Measurements from ENCODE around the gene BPIFB2. TPM values are rescaled to one million over a fixed set of nuclear protein-coding genes. Genes with fewer than 3 reads are reported as not detected.

The BPIFB2 gene
- total RNA-seq, 1 experiment from 2014 or later = not detected

DNA sequence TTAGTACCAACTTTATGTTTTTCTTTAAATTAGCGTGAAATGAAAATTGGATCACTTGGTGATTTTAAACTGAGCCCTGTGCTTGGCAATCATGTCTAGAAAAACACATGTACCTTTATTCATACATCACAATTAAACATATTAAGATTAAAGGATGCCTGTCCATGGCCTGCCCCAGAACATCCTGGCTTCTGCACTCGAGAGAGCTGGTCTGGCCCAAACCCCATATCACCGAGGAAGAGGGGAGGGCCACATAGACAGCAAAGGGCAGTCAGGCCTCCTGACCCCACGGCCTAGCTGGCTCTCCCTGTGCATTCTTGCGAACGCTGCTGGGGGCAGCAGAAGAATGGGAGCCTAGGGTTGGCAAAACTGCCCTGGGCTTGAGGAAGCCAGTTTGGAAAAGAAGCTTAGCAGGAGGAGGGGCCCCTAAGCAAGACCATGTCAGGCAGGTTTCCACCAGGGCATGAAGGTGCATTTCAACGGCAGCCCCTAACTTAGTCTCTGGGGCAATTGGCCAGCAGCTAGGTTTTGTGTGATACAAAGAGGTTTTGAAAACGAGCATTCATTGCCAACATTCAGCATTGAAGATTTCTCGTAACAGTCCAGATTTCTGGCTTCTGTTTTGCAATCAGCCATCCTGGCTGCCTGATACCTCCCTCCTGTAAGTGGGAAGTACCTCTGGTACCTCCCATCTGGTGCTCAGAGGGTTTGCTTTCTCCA is 54.8 kb downstream of the BPIFB2 start:
- no peak for DNase-seq
- Histone ChIP-seq H3K4me3 (ENCODE audit: insufficient read depth, low read depth, low read length) (no peak overlapping the region), H3K36me3 (replicated peaks; ENCODE audit: control insufficient read depth, insufficient read depth, low read length) (no peaks in the 10 kb centered on the region), H3K27me3 (ENCODE audit: control insufficient read depth, insufficient read depth, low read length) (no peaks in the 10 kb centered on the region)

DNA sequence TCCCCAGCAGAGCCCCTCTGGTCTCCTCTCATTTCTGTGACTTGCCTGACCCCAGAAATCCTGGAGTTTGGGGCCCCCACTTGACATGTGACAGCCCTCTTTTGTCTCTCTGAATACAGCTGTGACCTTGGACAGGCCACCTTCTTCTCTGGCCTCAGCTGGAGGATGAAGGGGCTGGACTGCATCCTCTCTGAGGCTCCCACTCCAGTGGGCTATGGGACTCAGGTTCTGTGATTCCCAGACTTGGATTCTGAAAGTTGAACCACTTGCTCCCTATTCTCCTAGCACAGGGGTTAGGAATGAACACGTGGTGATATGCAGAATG is 55.3 kb downstream of the BPIFB2 start:
- no peak overlapping the region for H3K4me3 ChIP-seq (ENCODE audit: insufficient read depth, low read depth, low read length)
- no peaks in the 10 kb centered on the region for H3K27me3 ChIP-seq (ENCODE audit: control insufficient read depth, insufficient read depth, low read length)

DNA sequence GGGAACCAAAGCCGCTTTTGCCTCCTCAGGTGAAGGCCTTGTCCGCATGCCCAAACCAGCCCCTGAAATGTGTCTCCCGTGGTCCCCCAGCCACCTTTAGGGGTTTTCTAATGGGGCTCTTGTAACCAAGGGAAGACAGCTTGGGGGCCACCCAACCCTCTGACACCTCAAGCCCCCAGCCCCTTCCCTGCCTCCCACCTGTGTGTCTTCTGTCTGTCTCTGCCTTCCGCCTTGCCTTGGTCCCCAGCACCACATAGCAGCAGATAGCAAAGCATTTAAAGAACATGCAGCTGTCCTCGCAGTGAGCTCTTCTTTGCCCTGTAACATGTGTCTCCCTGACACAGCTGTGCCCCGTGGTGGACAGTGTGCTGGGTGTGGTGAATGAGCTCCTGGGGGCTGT is 55.8 kb downstream of the BPIFB2 start:
- Histone ChIP-seq H3K36me3 (replicated peaks; ENCODE audit: control insufficient read depth, insufficient read depth, low read length) (no peaks in the 10 kb centered on the region), H3K4me3 (ENCODE audit: insufficient read depth, low read depth, low read length) (no peak overlapping the region), H3K27me3 (ENCODE audit: control insufficient read depth, insufficient read depth, low read length) (no peaks in the 10 kb centered on the region)
- DNase-seq = no peak

More for the DNA sequence above, 55.3 kb downstream of the BPIFB2 start:
- H3K36me3 ChIP-seq (replicated peaks; ENCODE audit: control insufficient read depth, insufficient read depth, low read length) = no peaks in the 10 kb centered on the region
- no peak for DNase-seq

DNA sequence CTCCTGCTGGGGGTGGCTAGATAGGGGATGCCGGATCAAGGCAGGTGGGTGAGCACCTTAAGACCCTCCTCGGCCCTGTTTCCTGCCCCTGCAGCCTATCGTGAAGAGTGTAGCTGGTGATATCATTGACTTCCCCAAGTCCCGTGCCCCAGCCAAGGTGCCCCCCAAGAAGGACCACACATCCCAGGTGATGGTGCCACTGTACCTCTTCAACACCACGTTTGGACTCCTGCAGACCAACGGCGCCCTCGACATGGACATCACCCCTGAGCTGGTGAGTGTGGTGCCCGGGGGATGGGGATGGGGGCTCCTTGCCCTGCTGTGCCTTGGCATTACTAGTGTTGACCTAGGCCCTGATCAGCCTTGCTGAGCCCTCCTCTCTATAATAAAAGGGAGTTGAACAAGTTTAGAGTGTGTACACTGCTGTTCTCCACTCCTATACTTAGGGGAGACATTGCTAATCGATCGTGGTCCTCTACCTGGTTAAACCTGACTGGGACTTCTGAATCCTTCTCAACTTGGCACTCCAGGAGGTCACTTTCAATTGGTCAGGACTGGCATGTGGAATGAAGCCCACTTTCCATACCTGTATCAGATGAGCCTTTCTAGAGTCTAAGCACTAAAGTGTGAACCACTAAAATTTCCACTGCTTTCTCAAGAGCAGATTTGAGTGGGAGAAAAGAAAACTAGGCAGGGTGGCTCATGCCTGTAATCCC is 57.2 kb downstream of the BPIFB2 start:
- Histone ChIP-seq H3K27me3 (ENCODE audit: control insufficient read depth, insufficient read depth, low read length) (no peaks in the 10 kb centered on the region), H3K4me3 (ENCODE audit: insufficient read depth, low read depth, low read length) (no peak overlapping the region), H3K36me3 (replicated peaks; ENCODE audit: control insufficient read depth, insufficient read depth, low read length) (no peaks in the 10 kb centered on the region)
- DNase-seq = no peak

DNA sequence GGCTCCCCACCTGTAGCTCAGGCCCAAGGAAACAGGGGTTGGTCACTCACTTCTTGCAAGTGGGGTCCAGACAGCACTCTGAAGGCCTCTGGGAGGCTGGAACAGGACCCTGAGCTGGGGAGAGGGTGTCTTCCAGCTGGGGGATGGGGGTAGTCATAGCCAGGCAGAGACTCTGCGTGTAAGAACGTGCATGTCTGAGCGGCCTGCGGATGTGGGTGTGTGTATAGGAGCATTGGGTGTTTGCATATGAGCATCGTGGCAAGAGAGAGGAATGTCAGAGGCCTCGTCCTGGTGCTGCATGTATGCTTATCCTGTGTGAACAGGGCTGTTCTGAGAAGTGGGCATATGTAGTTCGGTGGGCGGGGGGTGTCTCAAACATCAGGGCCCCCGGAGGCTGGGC is 58.3 kb downstream of the BPIFB2 start:
- DNase-seq = no peak
- H3K36me3 ChIP-seq (replicated peaks; ENCODE audit: control insufficient read depth, insufficient read depth, low read length) = no peaks in the 10 kb centered on the region
- no peak overlapping the region for H3K4me3 ChIP-seq (ENCODE audit: insufficient read depth, low read depth, low read length)
- no peaks in the 10 kb centered on the region for H3K27me3 ChIP-seq (ENCODE audit: control insufficient read depth, insufficient read depth, low read length)

DNA sequence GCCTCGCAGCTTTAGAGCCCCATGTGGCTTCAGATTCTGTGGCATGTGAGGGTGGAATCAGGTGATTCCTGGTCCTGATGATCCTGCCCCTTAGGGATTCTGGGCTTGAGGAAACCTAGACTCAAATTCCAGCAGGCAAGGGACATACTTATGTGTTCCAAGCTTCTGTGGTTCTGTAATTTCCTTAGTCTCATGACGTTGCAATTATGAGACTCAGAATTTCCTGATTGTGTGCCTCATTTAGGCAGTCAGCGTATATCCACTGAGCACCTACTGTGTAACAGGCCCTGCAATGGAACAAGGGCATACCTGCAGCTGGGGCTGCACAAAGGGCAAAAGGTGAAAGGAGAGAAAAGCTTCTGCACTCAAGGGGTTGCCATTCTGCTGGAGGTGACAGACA is 60.3 kb downstream of the BPIFB2 start:
- no peaks in the 10 kb centered on the region for H3K27me3 ChIP-seq (ENCODE audit: control insufficient read depth, insufficient read depth, low read length)
- DNase-seq = no peak
- H3K4me3 ChIP-seq (ENCODE audit: insufficient read depth, low read depth, low read length) = no peak overlapping the region
- H3K36me3 ChIP-seq (replicated peaks; ENCODE audit: control insufficient read depth, insufficient read depth, low read length) = no peaks in the 10 kb centered on the region

DNA sequence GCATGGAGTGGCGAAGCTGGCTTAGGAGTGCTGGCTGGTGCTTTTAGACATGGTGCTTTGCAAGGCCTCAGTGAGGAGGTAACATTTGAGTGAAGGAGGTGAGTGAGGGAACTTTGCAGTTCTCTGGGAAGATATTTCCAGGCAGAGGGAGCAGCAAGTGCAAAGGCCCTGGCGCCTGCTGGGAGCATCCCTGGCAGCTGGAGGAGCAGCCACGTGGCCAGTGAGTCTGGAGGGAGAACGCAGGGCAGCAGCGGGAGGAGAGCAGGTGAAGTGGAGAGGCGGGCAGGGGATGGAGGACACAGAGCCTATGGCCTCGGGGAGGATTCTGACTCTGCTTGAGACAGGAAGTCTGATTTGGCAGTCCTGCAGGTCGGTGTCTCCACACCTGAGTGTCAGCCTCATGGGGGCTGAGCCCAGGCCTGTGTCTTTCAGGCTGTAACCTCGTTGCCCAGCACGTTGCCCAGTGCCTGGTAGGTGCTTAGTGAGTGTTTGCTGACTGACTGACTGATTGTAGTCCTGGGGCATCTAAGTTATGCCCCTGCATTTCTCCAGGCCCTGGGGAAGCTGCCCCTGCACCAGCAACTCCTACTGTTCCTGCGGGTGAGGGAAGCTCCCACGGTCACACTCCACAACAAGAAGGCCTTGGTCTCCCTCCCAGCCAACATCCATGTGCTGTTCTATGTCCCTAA is 60.9 kb downstream of the BPIFB2 start:
- no peak for DNase-seq
- Histone ChIP-seq H3K4me3 (ENCODE audit: insufficient read depth, low read depth, low read length) (no peak overlapping the region), H3K36me3 (replicated peaks; ENCODE audit: control insufficient read depth, insufficient read depth, low read length) (no peaks in the 10 kb centered on the region), H3K27me3 (ENCODE audit: control insufficient read depth, insufficient read depth, low read length) (no peaks in the 10 kb centered on the region)

DNA sequence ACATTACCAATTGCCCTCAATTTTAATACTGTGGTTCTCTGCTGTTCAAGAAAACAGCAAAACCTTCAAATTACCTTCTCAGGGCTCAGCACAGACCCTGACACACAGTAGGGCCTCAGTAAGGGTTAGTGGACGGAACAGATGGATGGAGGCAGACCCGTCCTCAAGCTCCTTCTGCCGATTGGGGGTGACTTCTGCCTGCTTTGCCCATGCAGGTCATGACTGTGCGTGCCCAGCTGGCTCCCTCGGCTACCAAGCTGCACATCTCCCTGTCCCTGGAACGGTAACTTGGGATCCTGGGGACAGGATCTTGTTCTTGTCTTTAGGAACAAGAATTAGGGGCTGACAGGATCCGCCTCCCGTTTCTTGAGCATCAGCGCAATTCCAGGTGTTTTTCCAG is 62.2 kb downstream of the BPIFB2 start:
- Histone ChIP-seq H3K36me3 (replicated peaks; ENCODE audit: control insufficient read depth, insufficient read depth, low read length) (no peaks in the 10 kb centered on the region), H3K4me3 (ENCODE audit: insufficient read depth, low read depth, low read length) (no peak overlapping the region), H3K27me3 (ENCODE audit: control insufficient read depth, insufficient read depth, low read length) (no peaks in the 10 kb centered on the region)
- DNase-seq = no peak

DNA sequence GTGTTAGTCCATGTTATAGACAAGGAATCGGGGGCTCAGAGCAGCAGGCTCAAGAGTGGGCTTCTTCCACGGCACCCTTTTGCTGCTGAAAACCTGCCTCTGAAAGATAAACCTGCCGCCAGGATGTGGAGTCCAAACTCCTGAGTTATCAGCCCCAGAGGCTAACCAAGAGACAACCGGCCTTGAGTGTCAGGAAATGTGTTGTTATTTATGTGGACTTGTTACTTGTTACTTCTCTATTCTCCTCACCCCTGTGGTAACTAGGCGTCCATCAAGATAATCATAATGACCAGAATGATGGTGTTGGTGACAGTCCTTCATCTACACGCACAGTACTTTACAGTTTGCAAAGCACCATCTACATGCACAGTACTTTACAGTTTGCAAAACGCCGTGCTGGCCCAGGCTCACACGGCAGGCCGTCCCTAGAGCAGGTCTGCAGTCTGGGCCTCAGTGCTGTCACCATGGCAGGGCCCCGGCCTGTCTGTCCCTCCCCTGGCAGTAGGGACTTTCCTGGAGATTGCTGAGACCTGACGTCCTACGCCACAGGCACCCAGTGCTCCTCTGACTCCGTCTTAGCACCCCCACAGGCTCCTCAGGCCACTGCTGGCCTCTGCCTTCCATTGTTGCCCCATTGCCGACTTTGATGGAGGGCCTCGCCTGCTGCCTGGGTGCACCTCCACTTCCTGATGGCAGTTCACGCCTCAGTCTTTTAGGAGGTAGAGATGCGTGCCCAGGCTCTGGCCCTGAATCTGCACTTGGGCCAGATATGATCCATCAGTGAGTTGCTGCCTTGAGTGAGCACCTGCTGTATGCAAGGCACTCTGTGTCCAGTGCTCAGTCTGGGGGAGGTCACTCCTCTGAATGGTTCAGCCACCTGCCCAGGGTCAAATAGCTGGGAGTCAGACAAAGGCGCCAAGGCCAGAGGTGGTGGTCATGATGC is 62.9 kb downstream of the BPIFB2 start:
- Histone ChIP-seq H3K36me3 (replicated peaks; ENCODE audit: control insufficient read depth, insufficient read depth, low read length) (no peaks in the 10 kb centered on the region), H3K4me3 (ENCODE audit: insufficient read depth, low read depth, low read length) (no peak overlapping the region)
- DNase-seq = no peak

DNA sequence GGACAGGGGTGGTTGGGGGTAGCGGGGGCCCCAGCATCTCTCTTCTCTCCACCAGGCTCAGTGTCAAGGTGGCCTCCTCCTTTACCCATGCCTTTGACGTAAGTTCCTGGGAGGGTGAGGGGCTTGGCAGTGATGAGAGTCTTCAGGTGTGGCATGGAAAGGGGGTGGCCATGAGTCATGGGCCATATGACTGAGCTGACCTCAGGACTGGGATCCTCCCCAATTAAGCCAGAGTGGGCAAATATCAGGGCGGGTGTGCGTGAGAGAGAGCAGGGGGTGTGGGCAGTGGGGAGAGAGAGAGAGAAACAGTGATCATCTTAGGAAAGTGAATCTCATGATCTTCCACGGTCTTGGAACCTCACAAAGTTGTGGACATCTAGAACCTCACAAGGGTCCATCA is 63.7 kb downstream of the BPIFB2 start:
- Histone ChIP-seq H3K4me3 (ENCODE audit: insufficient read depth, low read depth, low read length) (no peak overlapping the region), H3K36me3 (replicated peaks; ENCODE audit: control insufficient read depth, insufficient read depth, low read length) (no peaks in the 10 kb centered on the region), H3K27me3 (ENCODE audit: control insufficient read depth, insufficient read depth, low read length) (no peaks in the 10 kb centered on the region)
- no peak for DNase-seq

More for the DNA sequence above, 62.9 kb downstream of the BPIFB2 start:
- no peaks in the 10 kb centered on the region for H3K27me3 ChIP-seq (ENCODE audit: control insufficient read depth, insufficient read depth, low read length)

DNA sequence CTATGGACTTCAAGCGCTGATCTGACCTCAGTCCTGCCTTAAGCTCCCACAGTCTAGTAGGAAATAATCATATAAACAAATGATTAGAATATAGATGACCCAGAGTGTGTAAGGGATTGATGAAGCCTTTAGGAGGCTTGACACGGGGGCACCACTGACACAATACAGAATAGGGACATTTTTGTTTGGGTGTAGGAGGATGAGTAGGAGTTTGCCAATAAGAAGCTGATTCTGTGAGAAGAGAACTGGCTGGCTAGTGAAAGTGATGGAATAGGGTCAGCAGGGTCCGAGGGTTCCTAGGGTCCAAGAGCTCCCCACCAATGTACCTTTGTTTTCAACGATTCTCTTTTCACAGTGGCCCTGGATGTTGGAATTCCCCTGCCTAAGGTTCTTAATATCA is 64.9 kb downstream of the BPIFB2 start:
- DNase-seq = no peak
- Histone ChIP-seq H3K27me3 (ENCODE audit: control insufficient read depth, insufficient read depth, low read length) (no peaks in the 10 kb centered on the region), H3K36me3 (replicated peaks; ENCODE audit: control insufficient read depth, insufficient read depth, low read length) (no peaks in the 10 kb centered on the region), H3K4me3 (ENCODE audit: insufficient read depth, low read depth, low read length) (no peak overlapping the region)

DNA sequence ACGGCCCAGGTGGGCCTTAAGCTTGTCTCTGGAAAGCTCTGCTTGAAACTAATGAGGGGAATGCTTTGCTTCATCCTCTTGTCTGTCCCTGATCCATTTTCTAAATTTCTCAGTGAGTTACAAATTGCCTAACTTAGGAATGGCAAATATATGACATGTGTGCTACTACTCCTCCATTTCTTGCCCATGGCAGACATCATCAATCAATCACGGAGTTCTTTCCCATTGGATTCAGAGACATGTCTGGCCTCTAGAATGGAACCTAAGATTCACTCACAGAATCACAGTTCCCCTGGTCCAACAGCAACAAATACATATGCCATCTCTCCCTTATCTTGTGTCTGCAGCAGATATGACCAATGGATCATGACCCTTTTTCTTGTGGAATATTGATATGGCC is 65.3 kb downstream of the BPIFB2 start:
- Histone ChIP-seq H3K4me3 (ENCODE audit: insufficient read depth, low read depth, low read length) (no peak overlapping the region), H3K27me3 (ENCODE audit: control insufficient read depth, insufficient read depth, low read length) (no peaks in the 10 kb centered on the region), H3K36me3 (replicated peaks; ENCODE audit: control insufficient read depth, insufficient read depth, low read length) (no peaks in the 10 kb centered on the region)
- DNase-seq = no peak

All from H7 (cell line).